Upper lobe of left lung (tissue), 6 donors: ENCODE data around the gene MGAT1. TPM values are rescaled to one million over a fixed set of nuclear protein-coding genes. Genes with fewer than 3 reads are reported as not detected.
"Not testable (repeated sequence)": the region's sequence is repeated elsewhere in the genome, so short reads cannot be mapped to it uniquely, and the experiment has no call there.

Experiments
- ATAC-seq, 2 donors: fragments of 200-7000 bp; cut with Tn5 transposase; one replicate each; pipeline ENCODE4 v1.9.1; 2022; ENCODE audit warnings: mild to moderate bottlenecking in 2 of 2, moderate library complexity in 2 of 2; ENCODE audit not compliant: low FRiP score in 2 of 2
- DNase-seq, 2 donors: peaks; one replicate each; pipeline ENCODE4 v3.0.0-alpha.2; 2019 to 2020
- H3K27ac ChIP-seq, 4 donors: fragments of 200-600 bp; sonication (generic); one replicate each; pipeline ENCODE4 v1.5.1; 2016 to 2019
- H3K27me3 ChIP-seq, 4 donors: fragments of 200-600 bp; sonication (generic); one replicate each; pipeline ENCODE4 v1.5.1; 2017 to 2019
- H3K36me3 ChIP-seq, 4 donors: fragments of 200-600 bp; sonication (generic); one replicate each; pipeline ENCODE4 v1.5.1; 2016 to 2019
- H3K4me1 ChIP-seq, 4 donors: fragments of 200-600 bp; sonication (generic); one replicate each; pipeline ENCODE4 v1.5.1; 2018 to 2019
- H3K4me3 ChIP-seq, 4 donors: fragments of 200-600 bp; sonication (generic); one replicate each; pipeline ENCODE4 v1.5.1; 2017 to 2019; ENCODE audit warnings: mild to moderate bottlenecking in 2 of 4, moderate library complexity in 1 of 4
- H3K9me3 ChIP-seq, 4 donors: fragments of 200-600 bp; sonication (generic); one replicate each; pipeline ENCODE4 v1.5.1; 2018 to 2019
- CTCF ChIP-seq, 6 experiments: fragments of 450-650 bp in 4 of 6; fragments of 200-600 bp in 2 of 6; sonication (generic) in 2 of 6; IDR thresholded peaks; one replicate each; pipeline ENCODE4 v1.5.1; 2016 to 2019; ENCODE audit warnings: antibody characterized with exemption in 6 of 6
- EP300 ChIP-seq, 4 donors: sonication (generic); formaldehyde crosslinking; IDR thresholded peaks; one replicate each; pipeline ENCODE4 v1.5.1; 2017; ENCODE audit warnings: antibody characterized with exemption in 4 of 4, control low read depth in 2 of 4
- POLR2A ChIP-seq, 4 donors: fragments of 450-650 bp; IDR thresholded peaks; one replicate each; pipeline ENCODE4 v1.5.1; 2016 to 2017; ENCODE audit warnings: antibody characterized with exemption in 4 of 4, mild to moderate bottlenecking in 2 of 4
- POLR2AphosphoS5 ChIP-seq, 2 donors: sonication (generic); formaldehyde crosslinking; IDR thresholded peaks; one replicate each; pipeline ENCODE4 v1.5.1; 2017; ENCODE audit warnings: antibody characterized with exemption in 2 of 2
- WGBS, 2 donors: methylation state at CpG; one replicate each; pipeline ENCODE4 v1.1.5; 2017 to 2018; 5-methylcytosine and 5-hydroxymethylcytosine counted together
- total RNA-seq, 6 donors: library from RNA; depleted of rRNA in 4 of 6; stranded (reverse); fragments of >200 nt in 4 of 6; gene quantifications; one replicate each; pipeline versions ENCODE4 v1.1.0 to v1.2.1, GENCODE V29; 2016 to 2021
- donor health status: DM: no; HTN: no; CAD: no; lungs with moderate emphysema.
- donor health status: DM: no; HTN: yes; CAD: no; lungs with severe emphysema.

Gene MGAT1
- total RNA-seq, 6 donors from 2014 or later = 148 to 392 (median 277) TPM

GRCh38 chr5:180791611-180792213 is 10.9 kb downstream of the MGAT1 start:
- ATAC-seq = peak in 1 of 2 donors; percentile 4
- TF ChIP-seq POLR2A (IDR thresholded peaks at IDR 0.05) (no peak), CTCF (IDR thresholded peaks at IDR 0.05) (no peak), EP300 (IDR thresholded peaks at IDR 0.05) (no peak), POLR2AphosphoS5 (IDR thresholded peaks at IDR 0.05) (no peak)
- Histone ChIP-seq H3K27ac (no peak overlapping the region), H3K4me1 (peaks cover 17 to 59% (median 32%) of the 10 kb centered on the region in 4 donors), H3K36me3 (peaks cover 28 to 77% (median 52%) of the 10 kb centered on the region in 4 donors), H3K27me3 (no peaks in the 10 kb centered on the region), H3K4me3 (no peak overlapping the region), H3K9me3 (no peaks in the 10 kb centered on the region)
- peak in 1 of 2 donors; percentile 76 for DNase-seq
- 96 to 97% methylated on average over 18 to 31 of the region's 31 CpGs for WGBS, 2 donors

GRCh38 chr5:180790524-180790923 is 12.1 kb downstream of the MGAT1 start:
- whole genome bisulfite sequencing, 2 donors = 91 to 92% methylated on average over 6 of the region's 6 CpGs
- peaks cover 28 to 76% (median 50%) of the 10 kb centered on the region in 4 donors for H3K36me3 ChIP-seq
- H3K4me1 ChIP-seq = peaks cover 22 to 59% (median 33%) of the 10 kb centered on the region in 4 donors
- ATAC-seq = no peak
- H3K27ac ChIP-seq = no peak overlapping the region
- DNase-seq = peak in 1 of 2 donors; percentile 64
- no peak overlapping the region for H3K4me3 ChIP-seq
- TF ChIP-seq POLR2A (IDR thresholded peaks at IDR 0.05) (no peak), CTCF (IDR thresholded peaks at IDR 0.05) (no peak)
- H3K9me3 ChIP-seq = no peaks in the 10 kb centered on the region
- no peaks in the 10 kb centered on the region for H3K27me3 ChIP-seq

- no peaks in the 10 kb centered on the region for H3K27me3 ChIP-seq
- DNase-seq = no peak
- no peak overlapping the region for H3K4me3 ChIP-seq
- no peaks in the 10 kb centered on the region for H3K9me3 ChIP-seq
- no peak overlapping the region for H3K27ac ChIP-seq
- WGBS, 2 donors = 62 to 82% methylated on average over 5 to 8 of the region's 8 CpGs
- peaks cover 28 to 71% (median 48%) of the 10 kb centered on the region in 4 donors for H3K36me3 ChIP-seq
- H3K4me1 ChIP-seq = peaks cover 27 to 62% (median 37%) of the 10 kb centered on the region in 4 donors
- ATAC-seq = no peak
- TF ChIP-seq POLR2A (IDR thresholded peaks at IDR 0.05) = no peak
- no peak for TF ChIP-seq CTCF (IDR thresholded peaks at IDR 0.05)
- no peak for TF ChIP-seq POLR2AphosphoS5 (IDR thresholded peaks at IDR 0.05)
- no peak for TF ChIP-seq EP300 (IDR thresholded peaks at IDR 0.05)
Measured at GRCh38 chr5:180790020-180790419, 12.6 kb downstream of the MGAT1 start.

GRCh38 chr5:180788651-180789410 is 13.8 kb downstream of the MGAT1 start:
- not testable (repeated sequence) for ATAC-seq, H3K27ac ChIP-seq, H3K4me3 ChIP-seq, H3K27me3 ChIP-seq, H3K9me3 ChIP-seq
- WGBS, 2 donors = 93 to 94% methylated on average over 19 of the region's 19 CpGs
- H3K36me3 ChIP-seq = peaks cover 28 to 63% (median 46%) of the 10 kb centered on the region in 4 donors
- DNase-seq = peak in 1 of 2 donors; percentile 41
- peaks cover 34 to 59% (median 42%) of the 10 kb centered on the region in 4 donors for H3K4me1 ChIP-seq

- 85 to 87% methylated on average over 19 to 20 of the region's 20 CpGs for WGBS, 2 donors
- H3K4me3 ChIP-seq = no peak overlapping the region
- H3K9me3 ChIP-seq = no peaks in the 10 kb centered on the region
- no peak for TF ChIP-seq POLR2AphosphoS5 (IDR thresholded peaks at IDR 0.05)
- no peak for TF ChIP-seq POLR2A (IDR thresholded peaks at IDR 0.05)
- no peak for TF ChIP-seq EP300 (IDR thresholded peaks at IDR 0.05)
- no peak for TF ChIP-seq CTCF (IDR thresholded peaks at IDR 0.05)
- H3K27ac ChIP-seq = peak overlapping the region in 3 of 4 donors; percentile 62 to 74 (median 74)
- H3K4me1 ChIP-seq = peaks cover 34 to 51% (median 39%) of the 10 kb centered on the region in 4 donors
- H3K36me3 ChIP-seq = peaks cover 27 to 54% (median 43%) of the 10 kb centered on the region in 4 donors
- H3K27me3 ChIP-seq = no peaks in the 10 kb centered on the region
- ATAC-seq = no peak
- DNase-seq = peak in 1 of 2 donors; percentile 77
Measured at GRCh38 chr5:180787711-180788431, 14.7 kb downstream of the MGAT1 start.
